GM21619 (cell line): ENCODE results near the gene AP1G2.
A peak's percentile ranks its signal among the peaks of the same experiment; 100 is the strongest.

Experiments
- ATAC-seq: cut with Tn5 transposase; IDR thresholded peaks from one replicate; pipeline ENCODE4 v1.9.1; 2021; ENCODE audit not compliant: unreplicated experiment

The AP1G2 gene

DNA sequence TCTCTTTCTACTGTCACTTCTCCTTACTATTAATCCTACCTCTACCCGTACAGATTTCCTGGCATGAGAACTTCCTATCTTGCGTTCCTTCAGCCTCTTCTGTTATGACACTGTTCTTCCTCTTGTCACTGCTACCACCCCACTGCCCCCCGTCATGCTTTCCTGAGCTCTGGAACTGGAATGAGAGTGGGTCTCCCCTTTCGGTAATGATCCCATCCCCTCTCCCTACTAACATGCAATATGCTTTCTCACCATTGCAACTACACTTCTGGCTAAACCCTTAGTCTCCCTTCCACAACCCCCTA lies 4.9 kb upstream of the AP1G2 start:
- no peak for ATAC-seq

GRCh38 chr14:23571701-23572523 lies 4.3 kb upstream of the AP1G2 start:
- ATAC-seq: no peak

GRCh38 chr14:23570806-23571483 lies 3.4 kb upstream of the AP1G2 start:
- ATAC-seq: no peak

- no peak for ATAC-seq
Measured at GRCh38 chr14:23569443-23570151, 2.0 kb upstream of the AP1G2 start.

DNA sequence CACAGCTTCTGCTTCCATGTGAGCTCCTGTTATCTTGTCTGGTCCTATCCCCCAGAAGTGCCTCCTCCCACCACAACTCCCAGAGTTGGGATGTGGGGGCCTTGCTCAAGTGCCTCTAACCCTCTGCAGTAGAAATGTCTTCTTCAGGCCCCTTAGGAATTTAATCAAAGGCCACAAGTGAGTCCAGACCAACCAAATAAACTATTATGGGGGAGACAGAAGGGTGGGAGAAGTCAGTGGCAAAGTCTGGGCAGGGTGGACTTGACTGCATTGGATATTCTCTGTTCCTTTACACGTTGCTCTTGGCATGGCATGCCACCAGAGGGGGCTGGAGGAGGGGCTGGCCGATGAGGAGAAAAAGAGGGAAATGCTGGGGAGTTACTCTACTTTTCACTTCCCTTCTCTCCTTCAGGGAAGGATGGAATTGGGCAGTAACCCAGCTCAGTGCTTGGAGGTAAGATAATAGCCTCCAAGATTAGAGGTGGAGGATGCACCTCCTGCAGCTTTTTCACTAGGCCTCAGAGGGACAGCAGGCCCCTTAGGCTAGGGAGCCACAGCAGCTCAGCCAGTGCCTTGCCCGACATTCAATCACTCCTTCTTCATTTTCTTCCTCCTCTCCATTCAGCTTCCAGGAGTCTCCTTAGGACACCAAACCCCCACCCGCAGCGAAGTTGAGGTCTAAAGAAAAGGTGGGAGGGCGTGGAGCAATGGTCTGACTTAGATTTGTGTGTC lies 1.2 kb upstream of the AP1G2 start:
- ATAC-seq: no peak

- no peak for ATAC-seq
Measured at GRCh38 chr14:23568021-23568599, 519 bp upstream of the AP1G2 start.

DNA sequence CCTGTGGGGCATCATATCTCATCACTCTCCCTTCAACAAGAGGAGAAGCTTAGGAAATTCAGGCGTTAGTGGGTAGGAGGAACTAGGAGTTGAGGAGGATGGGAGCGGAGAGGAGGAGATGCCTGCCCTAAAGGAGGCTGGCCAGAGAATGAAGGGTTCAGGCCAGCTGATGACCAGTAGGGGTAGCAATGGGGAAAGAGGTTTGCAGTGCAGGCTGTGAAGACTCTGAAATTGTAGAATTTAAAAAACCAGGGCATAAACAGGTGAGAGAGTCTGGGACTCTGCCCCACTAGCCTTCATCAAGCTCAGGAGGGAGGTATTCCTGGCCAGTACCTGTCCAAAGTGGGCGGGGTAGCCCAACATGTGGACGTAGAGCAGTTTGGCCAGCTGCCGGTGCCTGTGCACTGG lies 809 bp downstream of the AP1G2 start:
- ATAC-seq: peak; percentile 1

DNA sequence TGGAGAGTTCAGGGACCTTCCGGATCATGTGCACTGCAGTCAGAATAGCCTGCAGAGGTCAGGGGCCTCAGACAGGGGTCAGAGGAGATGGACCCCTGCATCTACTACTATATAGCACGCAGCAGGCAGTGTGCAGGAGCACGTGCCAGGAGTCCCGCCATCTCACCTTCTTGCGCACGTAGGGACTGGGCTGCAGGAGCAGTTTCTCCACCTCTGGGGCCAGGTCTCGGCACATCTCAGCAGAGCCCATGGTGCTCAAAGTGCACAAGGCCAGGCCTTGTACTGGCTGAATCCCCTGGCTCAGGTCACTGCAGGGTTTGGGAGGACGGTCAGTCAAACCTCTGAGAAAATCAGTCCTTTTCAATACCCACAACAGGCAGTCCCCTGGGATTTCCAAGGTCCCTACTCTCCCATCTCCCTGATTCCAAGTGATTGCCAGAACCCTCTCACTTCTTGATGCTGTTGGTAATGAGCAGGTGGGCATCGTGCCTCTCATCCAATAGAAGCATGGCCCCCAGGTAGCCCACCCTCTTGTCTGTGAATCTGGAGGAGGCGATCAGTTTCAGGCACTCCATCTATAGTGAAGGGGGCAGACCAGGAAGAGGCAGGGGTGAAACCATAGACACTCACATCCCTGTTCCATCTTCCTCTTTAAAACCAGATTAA lies 1.3 kb downstream of the AP1G2 start:
- no peak for ATAC-seq

GRCh38 chr14:23565626-23566025 lies 2.0 kb downstream of the AP1G2 start:
- no peak for ATAC-seq

- no peak for ATAC-seq
Measured at GRCh38 chr14:23564876-23565275, 2.7 kb downstream of the AP1G2 start.

DNA sequence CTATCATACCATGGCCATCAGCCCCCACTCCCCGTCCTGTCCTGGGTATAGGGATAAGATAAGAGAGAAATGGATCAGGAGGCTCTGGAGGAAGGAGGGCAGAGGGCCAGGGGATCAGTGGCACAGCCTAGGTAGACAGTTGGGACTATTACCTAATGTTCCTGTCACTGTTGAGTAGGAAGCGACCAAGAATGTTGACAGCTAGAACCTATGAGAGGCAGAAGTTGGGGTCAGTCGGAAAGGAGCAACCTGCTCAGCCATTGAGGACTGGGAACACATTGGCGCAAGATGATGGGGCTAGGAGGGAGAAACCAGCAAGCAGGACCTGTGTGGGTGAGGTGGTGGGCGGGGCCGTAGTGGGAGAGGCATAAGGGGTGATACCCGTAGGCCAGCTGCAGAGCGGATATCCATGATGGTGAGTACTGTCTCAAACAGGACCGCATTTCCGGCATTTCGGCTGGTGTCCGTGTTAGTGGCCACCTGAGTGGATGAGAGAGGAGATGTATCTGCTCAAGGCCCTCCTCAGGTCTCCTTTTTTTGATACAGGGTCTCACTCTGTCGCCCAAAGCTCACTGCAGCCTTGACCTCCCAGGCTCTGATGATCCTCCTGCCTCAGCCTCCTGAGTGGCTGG lies 3.3 kb downstream of the AP1G2 start:
- no peak for ATAC-seq

DNA sequence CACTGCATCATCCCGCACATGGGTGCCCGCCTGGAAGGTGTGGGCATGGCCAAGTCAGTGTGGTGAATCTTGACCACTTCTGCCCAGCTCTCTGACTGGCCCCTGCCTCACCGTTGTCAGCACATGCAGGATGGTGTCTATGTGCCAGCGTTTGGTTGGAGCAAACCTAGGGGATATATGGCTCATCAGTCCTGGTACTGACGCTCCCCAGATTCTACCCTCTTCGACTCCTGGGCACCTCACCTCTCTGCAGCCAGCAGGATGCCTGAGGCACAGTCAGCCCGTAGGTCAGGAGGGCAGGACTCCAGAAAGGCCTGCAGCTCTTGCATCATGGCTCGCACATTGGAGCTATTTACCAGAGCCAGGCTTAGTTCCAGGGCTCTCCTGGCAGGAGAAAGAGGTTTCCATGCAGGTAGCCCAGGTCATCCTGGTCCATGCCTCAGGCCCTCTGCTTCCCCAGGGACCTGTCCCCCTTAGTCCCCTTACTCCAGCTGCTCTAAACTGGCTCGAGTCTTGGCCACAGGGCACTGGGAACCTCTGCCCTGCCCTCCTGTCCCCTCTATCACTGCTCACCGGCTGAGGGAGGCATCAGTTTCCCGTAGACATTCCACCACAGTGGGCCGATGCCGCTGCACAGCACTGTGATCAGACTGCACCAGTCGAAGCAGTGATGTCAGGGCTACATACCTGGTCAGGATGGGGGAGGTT lies 4.0 kb downstream of the AP1G2 start:
- ATAC-seq: no peak

- ATAC-seq: no peak
Measured at GRCh38 chr14:23562822-23563472, 4.6 kb downstream of the AP1G2 start.

- no peak for ATAC-seq
Measured at GRCh38 chr14:23561873-23562821, 5.4 kb downstream of the AP1G2 start.

DNA sequence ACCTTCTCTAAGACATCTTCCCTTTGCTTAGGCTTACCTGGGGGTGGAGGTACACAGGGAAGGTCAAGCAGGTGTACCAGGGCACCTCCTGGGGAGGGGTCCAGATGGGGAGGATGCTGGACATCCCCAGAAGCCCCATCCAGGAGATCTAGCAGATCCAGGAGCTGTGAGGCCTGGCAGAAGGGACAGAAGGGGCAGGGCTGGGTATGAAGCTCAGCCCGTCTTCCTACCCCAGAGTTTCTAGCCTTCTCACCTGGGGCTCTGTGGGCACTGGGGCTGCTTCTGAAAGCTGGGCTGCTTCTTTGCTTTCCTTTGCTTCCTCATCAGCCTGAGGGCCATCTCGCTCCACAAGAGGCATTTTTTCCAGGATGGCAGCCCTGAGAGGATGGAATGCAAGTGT lies 6.3 kb downstream of the AP1G2 start:
- no peak for ATAC-seq

DNA sequence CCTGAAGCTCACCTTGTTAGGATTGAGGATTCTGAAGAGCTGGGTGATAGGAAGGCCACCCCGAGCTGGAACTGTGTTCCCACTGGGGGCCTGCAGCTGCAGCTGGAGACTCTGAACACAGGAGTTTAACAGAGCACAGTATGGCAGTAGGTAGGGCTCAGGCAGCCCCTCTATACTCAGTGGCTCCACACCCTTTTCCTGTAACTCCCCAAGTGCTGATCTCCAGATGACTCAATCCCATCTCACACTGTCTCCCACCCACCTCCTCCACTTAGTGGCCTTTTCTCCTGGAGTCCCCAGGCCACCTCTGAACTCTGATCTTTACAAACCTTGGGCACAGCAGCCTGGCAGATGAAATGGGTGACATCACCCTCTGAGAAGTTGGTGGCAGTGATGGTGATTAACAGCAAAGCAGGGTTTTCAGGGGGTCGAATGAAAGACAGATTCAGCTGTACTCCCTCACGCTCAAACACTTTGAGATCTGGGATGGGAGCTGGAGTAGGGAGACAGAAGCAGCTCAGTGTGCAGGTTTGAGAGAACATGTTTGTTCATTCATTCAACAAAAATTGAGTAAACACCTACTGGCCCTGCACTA lies 7.6 kb downstream of the AP1G2 start:
- ATAC-seq: no peak
